GM21423 (cell line): ENCODE measurements around the gene HHIPL1.

Experiments
- ATAC-seq: cut with Tn5 transposase; IDR thresholded peaks from one replicate; pipeline ENCODE4 v1.9.1; 2021; ENCODE audit warnings: mild to moderate bottlenecking, moderate library complexity; ENCODE audit not compliant: unreplicated experiment

Gene HHIPL1

GRCh38 chr14:99686557-99687283 lies 41.8 kb downstream of the HHIPL1 start:
- ATAC-seq = no peak

- ATAC-seq = no peak
These were observed 42.6 kb downstream of the HHIPL1 start for GRCh38 chr14:99687284-99688209.

GRCh38 chr14:99688210-99688581 lies 43.3 kb downstream of the HHIPL1 start:
- no peak for ATAC-seq

GRCh38 chr14:99688629-99689028 lies 43.7 kb downstream of the HHIPL1 start:
- ATAC-seq = no peak

- no peak for ATAC-seq
These were observed 44.6 kb downstream of the HHIPL1 start for GRCh38 chr14:99689266-99690236.

GRCh38 chr14:99690636-99691035 lies 45.7 kb downstream of the HHIPL1 start:
- no peak for ATAC-seq

- no peak for ATAC-seq
These were observed 46.4 kb downstream of the HHIPL1 start for GRCh38 chr14:99691111-99691885.

GRCh38 chr14:99693918-99694317 lies 49.0 kb downstream of the HHIPL1 start:
- ATAC-seq = no peak

- no peak for ATAC-seq
These were observed 52.0 kb downstream of the HHIPL1 start for GRCh38 chr14:99696929-99697328.

GRCh38 chr14:99698236-99698635 lies 53.3 kb downstream of the HHIPL1 start:
- no peak for ATAC-seq

GRCh38 chr14:99698642-99699041 lies 53.7 kb downstream of the HHIPL1 start:
- ATAC-seq = no peak

- ATAC-seq = no peak
These were observed 54.3 kb downstream of the HHIPL1 start for GRCh38 chr14:99699085-99699760.

GRCh38 chr14:99699861-99700260 lies 54.9 kb downstream of the HHIPL1 start:
- no peak for ATAC-seq

GRCh38 chr14:99700379-99700778 lies 55.5 kb downstream of the HHIPL1 start:
- ATAC-seq = no peak

- ATAC-seq = no peak
These were observed 56.3 kb downstream of the HHIPL1 start for GRCh38 chr14:99701260-99701659.

- no peak for ATAC-seq
These were observed 57.2 kb downstream of the HHIPL1 start for GRCh38 chr14:99702115-99702514.

- ATAC-seq = no peak
These were observed 58.5 kb downstream of the HHIPL1 start for GRCh38 chr14:99703381-99703780.

GRCh38 chr14:99704037-99704436 lies 59.1 kb downstream of the HHIPL1 start:
- ATAC-seq = no peak

GRCh38 chr14:99706107-99706900 lies 61.4 kb downstream of the HHIPL1 start:
- ATAC-seq = no peak
